ENCODE data around the gene DMXL1. TPM values are rescaled to one million over a fixed set of nuclear protein-coding genes. Genes with fewer than 3 reads are reported as not detected.

Gene DMXL1
- total RNA-seq, 4 donors from 2014 or later = 67.1 to 115 (median 83.3) TPM

DNA sequence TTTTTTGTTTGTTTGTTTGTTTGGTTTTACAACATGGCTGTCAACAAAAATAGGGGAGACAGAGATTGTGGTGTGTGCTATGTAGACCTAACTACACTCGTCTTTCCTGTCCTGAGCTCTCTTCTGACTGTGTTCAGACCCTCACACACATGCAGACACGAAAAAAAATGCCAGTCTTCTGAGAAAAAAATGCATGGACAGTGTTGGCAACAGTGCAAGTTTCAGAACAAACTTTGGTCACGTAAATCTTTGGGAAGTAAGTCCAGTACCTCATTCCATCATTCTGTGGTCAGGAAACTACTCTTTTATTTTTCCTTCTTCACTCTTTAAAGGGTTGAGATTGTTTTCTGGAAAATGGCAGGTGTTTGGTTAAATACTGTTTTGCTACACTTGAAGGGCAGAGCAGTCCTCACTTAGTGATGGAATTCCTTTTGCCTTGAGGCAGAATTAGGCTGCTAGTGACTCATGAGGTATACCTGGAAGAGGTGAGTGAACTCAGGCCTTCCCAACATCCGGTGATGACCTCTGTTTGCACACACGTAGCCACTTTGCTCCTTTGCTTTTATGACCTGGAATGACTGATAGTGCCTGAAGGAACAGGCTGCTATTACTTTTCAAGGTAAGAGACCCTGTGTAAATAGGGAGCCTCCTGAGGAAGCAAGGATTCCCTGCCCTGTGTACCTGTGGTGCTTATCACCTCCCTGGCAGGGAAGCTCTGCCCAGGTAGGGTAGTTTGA lies 203.3 kb downstream of the DMXL1 start:
- no peak for TF ChIP-seq CTCF (IDR thresholded peaks at IDR 0.05; ENCODE audit: low read depth)

- no peak for TF ChIP-seq CTCF (IDR thresholded peaks at IDR 0.05; ENCODE audit: low read depth)
Observed at GRCh38 chr5:119274767-119275130, 203.9 kb downstream of the DMXL1 start.

DNA sequence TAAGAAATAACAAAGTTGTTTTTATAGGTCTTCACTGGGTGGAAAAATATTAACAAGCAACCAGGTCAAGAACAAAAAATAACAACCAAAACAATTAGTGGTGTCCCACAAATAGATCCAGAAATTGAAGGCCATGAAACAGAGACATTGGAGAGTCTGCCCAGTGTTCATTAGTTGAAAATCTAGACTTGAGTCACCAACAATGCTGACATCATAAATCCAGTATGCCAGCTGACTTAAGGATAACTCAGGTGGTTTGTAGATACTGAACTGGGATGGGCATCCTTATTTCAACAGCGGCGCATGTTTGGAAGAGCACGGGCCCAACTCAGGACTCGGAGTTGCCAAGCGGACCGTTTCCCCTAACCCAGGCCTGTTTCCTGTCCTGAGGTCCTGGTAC lies 204.3 kb downstream of the DMXL1 start:
- TF ChIP-seq CTCF (IDR thresholded peaks at IDR 0.05; ENCODE audit: low read depth) = no peak

- no peak for TF ChIP-seq CTCF (IDR thresholded peaks at IDR 0.05; ENCODE audit: low read depth)
Observed at GRCh38 chr5:119275601-119276173, 204.8 kb downstream of the DMXL1 start.

DNA sequence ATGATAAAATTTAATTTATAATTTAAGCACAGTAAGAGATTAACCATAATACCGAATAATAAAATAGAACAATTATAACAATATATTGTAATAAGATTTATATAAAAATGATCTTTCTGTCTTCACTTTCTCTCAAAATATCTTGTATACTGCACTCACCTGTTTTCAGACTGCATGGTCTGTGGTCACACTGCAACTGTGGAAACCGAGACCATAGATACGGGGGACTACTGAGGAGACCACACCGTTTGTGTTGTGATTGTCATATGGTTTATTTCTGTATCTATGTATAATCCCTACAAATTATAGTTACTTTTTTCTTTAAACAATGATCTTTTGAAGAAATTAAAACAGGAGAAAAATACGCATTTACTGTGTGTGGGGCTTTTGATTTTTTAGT lies 206.1 kb downstream of the DMXL1 start:
- no peak for TF ChIP-seq CTCF (IDR thresholded peaks at IDR 0.05; ENCODE audit: low read depth)

- TF ChIP-seq CTCF (IDR thresholded peaks at IDR 0.05; ENCODE audit: low read depth) = no peak
Observed at GRCh38 chr5:119279093-119279492, 208.2 kb downstream of the DMXL1 start.

DNA sequence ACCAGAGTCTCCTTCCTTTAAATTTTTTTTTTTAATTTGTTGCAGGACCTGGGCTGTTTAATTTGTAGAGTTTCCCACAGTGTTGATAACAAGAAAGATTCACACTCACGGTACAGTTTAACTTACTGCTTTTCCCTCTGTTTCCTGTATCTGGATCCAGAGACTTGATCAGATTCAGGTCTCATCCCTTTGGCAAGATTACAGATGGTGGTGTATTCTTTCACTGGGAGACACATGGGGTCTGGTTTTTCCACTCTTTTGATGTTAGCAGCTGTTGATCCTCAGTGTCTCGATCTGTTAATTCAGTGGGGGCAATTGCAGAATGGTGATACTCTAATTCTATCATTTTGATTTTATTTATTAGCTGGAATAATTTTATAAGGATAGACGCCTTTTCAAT lies 209.5 kb downstream of the DMXL1 start:
- TF ChIP-seq CTCF (IDR thresholded peaks at IDR 0.05; ENCODE audit: low read depth) = no peak

Data from subcutaneous adipose tissue (tissue), 4 donors.